ENCODE data around the gene PFN3.

PFN3 gene

DNA sequence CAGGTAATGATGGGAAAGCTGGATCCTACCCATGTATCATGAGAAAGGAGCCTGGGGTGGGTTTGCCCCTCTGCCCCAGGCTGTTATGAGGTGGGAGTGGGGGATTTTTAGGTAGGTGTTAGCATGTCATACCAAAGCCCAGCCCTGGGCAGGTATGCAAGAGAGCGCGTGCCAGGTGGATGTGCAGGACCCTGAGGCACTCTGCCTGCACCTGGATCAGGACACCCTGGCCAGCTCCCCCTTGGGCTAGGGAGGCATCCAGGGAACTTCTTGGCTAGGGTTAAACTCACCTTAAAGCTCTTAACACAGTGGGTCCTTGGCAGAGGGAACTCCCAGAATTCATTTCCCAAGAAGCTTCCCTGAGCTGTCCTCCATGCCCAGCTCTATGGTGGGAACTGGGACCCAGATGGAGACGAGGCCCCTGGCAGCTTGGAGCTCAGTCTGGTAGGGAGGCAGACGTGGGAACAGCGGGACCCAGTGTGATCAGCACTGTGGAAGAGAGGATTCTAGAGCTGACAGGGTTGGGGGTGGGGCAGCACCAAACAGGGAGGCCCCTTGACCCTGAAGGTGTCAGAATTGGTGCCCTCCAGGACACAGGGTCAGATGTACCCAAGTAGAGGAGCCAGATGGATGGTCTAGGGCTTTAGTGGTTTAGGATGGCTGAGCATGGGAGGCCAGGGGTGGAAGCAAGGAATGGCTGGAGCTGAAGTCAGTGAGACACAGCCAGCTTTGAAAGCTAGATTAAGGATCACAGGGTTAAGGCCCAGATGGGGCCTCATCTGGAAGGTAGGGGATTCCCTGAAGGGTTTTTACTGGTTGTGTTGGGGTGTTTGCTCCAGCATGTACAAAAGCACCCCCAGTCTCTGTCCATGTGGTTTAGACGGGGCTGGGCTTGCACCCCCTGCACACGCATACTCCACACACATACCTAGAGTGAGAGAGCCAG, 43.9 kb upstream of the PFN3 start:
- H3K9me3 ChIP-seq (ENCODE audit: control insufficient read depth, low read length): no peaks in the 10 kb centered on the region
- peaks cover 3% of the 10 kb centered on the region for H3K36me3 ChIP-seq (ENCODE audit: control insufficient read depth, insufficient read depth, low read length, severe bottlenecking)
- no peak overlapping the region for H3K4me3 ChIP-seq (ENCODE audit: low read length)
- no peaks in the 10 kb centered on the region for H3K27me3 ChIP-seq (replicated peaks; ENCODE audit: control insufficient read depth, insufficient read depth, low read length)
- H3K9ac ChIP-seq (ENCODE audit: low read length): no peak overlapping the region
- peaks cover 13% of the 10 kb centered on the region for H3K4me1 ChIP-seq (ENCODE audit: control insufficient read depth, insufficient read depth, low read length)
- DNase-seq (ENCODE audit: low read depth): no peak

DNA sequence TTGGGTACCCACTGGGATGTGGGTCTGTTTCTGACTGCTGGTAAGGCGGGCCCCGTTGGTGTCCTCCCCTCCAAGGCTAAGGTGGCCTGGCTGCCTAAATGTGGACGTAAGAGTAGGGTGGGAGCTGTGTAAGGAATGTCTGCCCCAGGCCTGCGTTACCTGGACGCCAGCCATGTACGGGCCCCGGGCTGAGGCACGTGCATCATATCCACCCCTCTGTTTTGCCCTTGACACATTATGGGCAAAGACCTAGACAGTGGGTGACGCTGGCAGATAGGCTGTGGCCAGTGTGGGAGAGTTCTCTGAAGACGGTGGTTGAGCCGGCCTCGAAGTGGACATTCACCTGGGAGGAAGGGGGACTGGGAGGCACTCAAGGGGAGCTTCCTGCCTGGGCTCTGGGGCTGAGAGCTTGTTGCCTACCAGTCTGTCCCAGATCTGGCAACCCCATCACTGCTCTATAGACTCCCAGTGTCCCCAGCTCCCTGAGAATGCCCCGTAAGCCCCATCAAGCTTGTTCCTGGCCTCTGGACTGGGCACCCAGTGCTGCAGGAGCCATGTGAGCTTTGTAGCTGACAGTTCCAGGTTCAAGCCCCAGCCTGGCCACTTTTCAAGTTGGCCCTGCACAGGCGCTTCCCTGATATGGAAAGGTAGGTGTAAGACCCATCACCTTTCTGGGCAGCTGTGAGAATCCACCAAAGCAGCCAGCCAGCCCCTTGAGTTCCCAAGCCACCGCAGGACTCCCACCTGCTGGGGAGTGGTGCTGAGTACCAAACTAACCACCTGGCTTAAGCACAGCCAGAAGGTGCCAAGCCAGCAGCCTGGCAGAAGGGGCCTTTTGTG, 42.9 kb upstream of the PFN3 start:
- H3K4me1 ChIP-seq (ENCODE audit: control insufficient read depth, insufficient read depth, low read length): peaks cover 13% of the 10 kb centered on the region
- no peak overlapping the region for H3K9ac ChIP-seq (ENCODE audit: low read length)
- no peak overlapping the region for H3K4me3 ChIP-seq (ENCODE audit: low read length)
- H3K36me3 ChIP-seq (ENCODE audit: control insufficient read depth, insufficient read depth, low read length, severe bottlenecking): peaks cover 3% of the 10 kb centered on the region
- DNase-seq (ENCODE audit: low read depth): no peak
- no peaks in the 10 kb centered on the region for H3K9me3 ChIP-seq (ENCODE audit: control insufficient read depth, low read length)
- no peaks in the 10 kb centered on the region for H3K27me3 ChIP-seq (replicated peaks; ENCODE audit: control insufficient read depth, insufficient read depth, low read length)

DNA sequence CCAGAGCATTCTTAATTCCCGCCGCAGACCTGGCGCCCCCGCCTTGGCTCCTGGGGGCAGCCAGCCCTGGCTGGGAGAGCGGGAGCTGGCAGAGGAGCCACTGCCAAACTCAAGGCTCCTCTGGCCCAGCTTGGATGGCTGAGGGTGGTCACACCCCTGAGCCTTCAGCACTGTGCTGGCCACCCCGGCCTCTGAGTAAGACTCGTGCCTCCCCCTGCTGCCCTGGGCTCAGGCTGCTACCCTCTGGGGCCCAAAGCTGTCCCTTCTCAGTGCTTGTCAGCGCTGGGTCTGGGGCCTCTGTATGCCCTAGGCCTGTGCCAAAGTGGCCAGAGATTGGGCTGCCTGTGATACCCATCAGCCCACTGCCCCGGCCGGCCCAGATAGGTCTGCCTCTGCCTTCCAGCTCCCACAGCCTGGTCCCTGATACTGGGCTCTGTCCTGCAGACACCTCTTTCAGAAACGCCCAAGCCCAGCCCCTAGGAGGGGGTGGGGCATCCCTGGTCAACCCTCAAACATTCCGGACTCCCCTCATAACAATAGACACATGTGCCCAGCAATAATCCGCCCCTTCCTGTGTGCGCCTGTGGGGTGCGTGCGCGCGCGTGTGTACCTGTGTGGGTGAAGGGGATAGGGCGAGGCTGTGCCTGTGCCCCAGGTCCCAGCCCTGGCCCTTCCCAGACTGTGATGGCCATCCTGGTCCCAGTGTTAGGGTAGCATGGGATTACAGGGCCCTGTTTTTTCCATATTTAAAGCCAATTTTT, 41.8 kb upstream of the PFN3 start:
- no peak overlapping the region for H3K4me3 ChIP-seq (ENCODE audit: low read length)
- H3K4me1 ChIP-seq (ENCODE audit: control insufficient read depth, insufficient read depth, low read length): peaks cover 6% of the 10 kb centered on the region
- H3K9me3 ChIP-seq (ENCODE audit: control insufficient read depth, low read length): no peaks in the 10 kb centered on the region
- H3K27me3 ChIP-seq (replicated peaks; ENCODE audit: control insufficient read depth, insufficient read depth, low read length): no peaks in the 10 kb centered on the region
- DNase-seq (ENCODE audit: low read depth): no peak
- no peak overlapping the region for H3K9ac ChIP-seq (ENCODE audit: low read length)
- peaks cover 6% of the 10 kb centered on the region for H3K36me3 ChIP-seq (ENCODE audit: control insufficient read depth, insufficient read depth, low read length, severe bottlenecking)

DNA sequence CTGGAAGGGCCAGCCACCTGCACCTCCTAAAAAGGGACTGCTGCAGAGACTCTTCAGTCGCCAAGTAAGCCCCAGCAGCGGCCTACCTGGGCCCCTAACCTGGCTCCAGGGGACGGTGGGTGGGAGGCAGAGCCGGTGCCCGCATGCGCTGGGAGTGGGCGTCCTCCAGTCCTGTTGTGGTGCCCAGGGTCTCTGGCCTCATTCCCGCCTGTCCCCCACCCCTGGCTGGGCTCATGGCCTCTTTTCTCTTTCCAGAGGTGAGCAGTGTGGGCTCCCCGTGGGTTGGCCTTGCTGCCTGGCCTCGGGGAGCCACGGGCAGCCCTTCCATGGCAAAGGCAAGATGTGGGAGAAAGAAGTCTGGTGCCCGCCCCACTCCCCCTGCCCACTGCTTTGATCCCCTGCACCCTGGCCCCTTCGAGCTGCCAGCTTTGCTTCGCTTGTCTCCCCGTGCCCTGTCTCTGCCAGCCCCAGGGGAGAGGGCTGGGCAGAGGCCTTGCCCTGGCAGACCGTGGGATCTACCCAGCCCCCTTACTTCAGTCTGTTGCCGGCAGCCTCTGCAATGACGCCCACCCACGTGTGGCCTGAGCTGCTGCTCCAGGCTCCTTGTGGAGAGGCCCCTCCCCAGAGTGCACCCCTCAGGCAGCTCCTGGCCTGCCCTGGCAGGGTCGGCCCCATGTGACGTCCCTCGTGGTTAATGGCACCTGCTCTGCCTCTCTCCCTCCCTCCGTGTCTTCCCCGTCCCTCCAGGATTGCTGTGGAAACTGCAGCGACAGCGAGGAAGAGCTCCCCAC, 40.7 kb upstream of the PFN3 start:
- peaks cover 5% of the 10 kb centered on the region for H3K4me1 ChIP-seq (ENCODE audit: control insufficient read depth, insufficient read depth, low read length)
- H3K27me3 ChIP-seq (replicated peaks; ENCODE audit: control insufficient read depth, insufficient read depth, low read length): no peaks in the 10 kb centered on the region
- no peaks in the 10 kb centered on the region for H3K9me3 ChIP-seq (ENCODE audit: control insufficient read depth, low read length)
- no peak overlapping the region for H3K9ac ChIP-seq (ENCODE audit: low read length)
- H3K36me3 ChIP-seq (ENCODE audit: control insufficient read depth, insufficient read depth, low read length, severe bottlenecking): peaks cover 10% of the 10 kb centered on the region
- no peak overlapping the region for H3K4me3 ChIP-seq (ENCODE audit: low read length)
- no peak for DNase-seq (ENCODE audit: low read depth)

DNA sequence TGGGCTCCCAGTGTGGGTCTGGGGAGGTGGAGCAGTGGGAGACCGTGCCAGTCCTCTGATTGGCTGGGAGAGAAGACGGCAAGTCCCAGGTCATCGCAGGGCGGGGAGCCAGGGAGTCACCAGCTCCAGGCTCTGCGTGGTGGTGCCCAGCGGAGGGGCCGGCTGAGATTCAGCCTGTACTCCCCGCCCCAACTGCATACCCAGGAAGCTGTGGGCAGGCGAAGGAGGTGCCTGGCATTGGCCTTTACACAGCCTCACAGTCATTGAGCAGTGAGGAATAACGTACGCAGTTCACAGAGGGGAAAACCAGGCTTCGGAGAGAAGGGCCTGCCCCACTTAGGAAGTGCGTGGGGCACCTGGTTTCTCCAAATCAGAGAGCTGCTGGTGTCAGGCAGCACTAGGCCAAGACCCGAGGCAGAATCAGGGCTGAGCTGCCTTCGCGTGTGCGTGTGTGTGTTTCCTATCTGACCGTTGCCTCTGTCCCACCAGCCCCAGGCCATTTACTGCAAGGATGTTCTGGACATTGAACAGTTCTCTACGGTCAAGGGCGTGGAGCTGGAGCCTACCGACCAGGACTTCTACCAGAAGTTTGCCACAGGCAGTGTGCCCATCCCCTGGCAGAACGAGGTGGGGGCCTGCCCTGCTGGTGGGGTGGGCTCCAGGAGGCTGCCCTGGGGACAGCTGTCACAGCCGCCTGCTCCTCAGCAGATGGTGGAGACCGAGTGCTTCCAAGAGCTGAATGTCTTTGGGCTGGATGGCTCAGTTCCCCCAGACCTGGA, 39.9 kb upstream of the PFN3 start:
- H3K4me1 ChIP-seq (ENCODE audit: control insufficient read depth, insufficient read depth, low read length): no peaks in the 10 kb centered on the region
- no peaks in the 10 kb centered on the region for H3K27me3 ChIP-seq (replicated peaks; ENCODE audit: control insufficient read depth, insufficient read depth, low read length)
- no peaks in the 10 kb centered on the region for H3K9me3 ChIP-seq (ENCODE audit: control insufficient read depth, low read length)
- no peak overlapping the region for H3K4me3 ChIP-seq (ENCODE audit: low read length)
- DNase-seq (ENCODE audit: low read depth): no peak
- H3K36me3 ChIP-seq (ENCODE audit: control insufficient read depth, insufficient read depth, low read length, severe bottlenecking): peaks cover 12% of the 10 kb centered on the region
- no peak overlapping the region for H3K9ac ChIP-seq (ENCODE audit: low read length)

DNA sequence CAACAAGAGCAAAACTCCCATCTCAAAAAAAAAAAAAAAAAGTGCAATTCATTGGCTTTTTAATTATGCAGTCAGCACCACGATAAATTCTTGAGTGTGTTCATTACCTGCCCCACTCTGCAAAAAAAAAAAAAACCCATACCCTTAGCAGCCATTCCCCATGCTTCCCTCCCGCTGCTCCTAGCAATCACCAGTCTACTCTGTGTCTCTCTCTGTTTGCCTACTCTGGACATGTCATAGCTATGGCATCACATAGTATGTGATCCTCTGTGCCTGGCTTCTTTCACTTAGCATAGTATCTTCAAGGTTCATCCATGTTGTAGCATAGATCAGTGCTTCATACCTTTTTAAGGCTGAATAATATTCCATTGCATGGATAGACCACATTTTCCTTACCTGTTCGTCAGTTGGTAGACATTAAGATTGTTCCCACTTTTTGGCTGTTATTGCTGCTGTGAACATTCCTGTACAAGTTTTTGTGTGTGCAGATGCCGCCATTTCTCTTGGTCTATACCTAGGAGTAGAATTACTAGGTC, 39.1 kb upstream of the PFN3 start:
- no peaks in the 10 kb centered on the region for H3K4me1 ChIP-seq (ENCODE audit: control insufficient read depth, insufficient read depth, low read length)
- H3K36me3 ChIP-seq (ENCODE audit: control insufficient read depth, insufficient read depth, low read length, severe bottlenecking): peaks cover 18% of the 10 kb centered on the region
- H3K9ac ChIP-seq (ENCODE audit: low read length): no peak overlapping the region
- H3K9me3 ChIP-seq (ENCODE audit: control insufficient read depth, low read length): no peaks in the 10 kb centered on the region
- no peak for DNase-seq (ENCODE audit: low read depth)
- no peaks in the 10 kb centered on the region for H3K27me3 ChIP-seq (replicated peaks; ENCODE audit: control insufficient read depth, insufficient read depth, low read length)
- H3K4me3 ChIP-seq (ENCODE audit: low read length): no peak overlapping the region

DNA sequence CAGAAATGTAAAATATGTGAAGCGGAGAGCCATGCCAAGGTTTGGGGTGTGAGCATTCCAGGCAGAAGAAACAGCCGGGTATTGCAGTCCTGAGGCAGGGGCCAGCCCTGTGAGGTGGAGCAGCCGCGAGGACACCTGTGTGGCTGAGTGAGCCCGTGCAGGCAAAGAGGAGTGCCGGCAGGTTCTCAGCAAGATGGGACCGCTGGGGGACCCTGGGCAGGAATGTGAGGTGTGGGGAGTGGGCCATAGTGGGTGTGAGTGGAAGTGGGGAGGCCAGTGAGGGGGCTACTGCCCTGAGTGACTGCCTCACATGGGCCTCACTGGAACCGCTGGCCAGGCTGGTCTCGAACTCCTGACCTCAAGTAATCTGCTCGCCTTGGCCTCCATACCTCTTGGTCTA, 38.0 kb upstream of the PFN3 start:
- DNase-seq (ENCODE audit: low read depth): no peak
- Histone ChIP-seq H3K9me3 (ENCODE audit: control insufficient read depth, low read length) (no peaks in the 10 kb centered on the region), H3K9ac (ENCODE audit: low read length) (no peak overlapping the region), H3K27me3 (replicated peaks; ENCODE audit: control insufficient read depth, insufficient read depth, low read length) (no peaks in the 10 kb centered on the region), H3K4me1 (ENCODE audit: control insufficient read depth, insufficient read depth, low read length) (no peaks in the 10 kb centered on the region), H3K4me3 (ENCODE audit: low read length) (no peak overlapping the region), H3K36me3 (ENCODE audit: control insufficient read depth, insufficient read depth, low read length, severe bottlenecking) (peaks cover 25% of the 10 kb centered on the region)

DNA sequence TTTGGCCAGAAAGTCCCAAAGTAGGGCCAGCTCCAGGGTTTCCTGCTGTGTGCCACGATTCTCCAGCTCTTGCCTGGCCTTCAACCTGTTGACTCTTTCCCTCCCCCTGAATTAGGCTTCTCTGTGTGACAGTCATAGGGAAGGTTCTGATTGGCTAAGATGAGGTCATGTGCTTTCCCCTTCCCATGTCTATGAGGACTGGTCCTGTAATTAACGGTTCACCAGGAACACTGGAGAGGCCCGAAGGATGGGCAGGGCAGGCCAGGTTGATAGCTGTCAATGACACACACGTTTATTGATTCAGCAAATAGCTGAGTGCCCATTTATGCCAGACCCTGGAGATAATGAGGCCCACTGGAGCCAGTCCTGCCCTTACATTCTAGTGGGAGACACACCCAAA, 37.2 kb upstream of the PFN3 start:
- Histone ChIP-seq H3K9ac (ENCODE audit: low read length) (no peak overlapping the region), H3K36me3 (ENCODE audit: control insufficient read depth, insufficient read depth, low read length, severe bottlenecking) (peaks cover 29% of the 10 kb centered on the region), H3K4me1 (ENCODE audit: control insufficient read depth, insufficient read depth, low read length) (no peaks in the 10 kb centered on the region), H3K9me3 (ENCODE audit: control insufficient read depth, low read length) (no peaks in the 10 kb centered on the region), H3K27me3 (replicated peaks; ENCODE audit: control insufficient read depth, insufficient read depth, low read length) (no peaks in the 10 kb centered on the region), H3K4me3 (ENCODE audit: low read length) (no peak overlapping the region)
- no peak for DNase-seq (ENCODE audit: low read depth)

DNA sequence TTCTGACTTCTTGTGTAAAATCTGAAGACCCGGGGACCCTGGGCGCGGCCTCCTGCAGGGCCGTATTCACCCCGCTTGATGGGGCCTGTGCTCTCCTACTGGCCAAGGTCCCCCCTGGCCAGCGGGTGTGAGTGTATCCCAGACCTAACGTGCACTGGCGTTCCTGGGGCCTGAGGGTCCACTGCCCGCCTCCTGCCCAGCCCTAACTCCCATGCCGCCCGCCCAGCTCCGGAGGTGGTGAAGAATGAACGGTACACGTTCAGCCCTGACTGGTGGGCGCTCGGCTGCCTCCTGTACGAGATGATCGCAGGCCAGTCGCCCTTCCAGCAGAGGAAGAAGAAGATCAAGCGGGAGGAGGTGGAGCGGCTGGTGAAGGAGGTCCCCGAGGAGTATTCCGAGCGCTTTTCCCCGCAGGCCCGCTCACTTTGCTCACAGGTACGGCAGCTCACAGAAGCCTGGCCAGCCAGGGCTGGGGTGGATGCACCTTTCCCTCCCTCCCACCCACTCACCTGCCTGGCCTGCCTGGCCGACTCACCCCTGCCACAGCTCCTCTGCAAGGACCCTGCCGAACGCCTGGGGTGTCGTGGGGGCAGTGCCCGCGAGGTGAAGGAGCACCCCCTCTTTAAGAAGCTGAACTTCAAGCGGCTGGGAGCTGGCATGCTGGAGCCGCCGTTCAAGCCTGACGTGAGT, 35.5 kb upstream of the PFN3 start:
- Histone ChIP-seq H3K4me1 (ENCODE audit: control insufficient read depth, insufficient read depth, low read length) (no peaks in the 10 kb centered on the region), H3K36me3 (ENCODE audit: control insufficient read depth, insufficient read depth, low read length, severe bottlenecking) (peaks cover 26% of the 10 kb centered on the region), H3K9ac (ENCODE audit: low read length) (no peak overlapping the region), H3K9me3 (ENCODE audit: control insufficient read depth, low read length) (no peaks in the 10 kb centered on the region), H3K27me3 (replicated peaks; ENCODE audit: control insufficient read depth, insufficient read depth, low read length) (no peaks in the 10 kb centered on the region), H3K4me3 (ENCODE audit: low read length) (no peak overlapping the region)
- no peak for DNase-seq (ENCODE audit: low read depth)
